Neuronal stem cell (in vitro differentiated cells): Measurements from ENCODE around the gene CCM2L. TPM values are rescaled to one million over a fixed set of nuclear protein-coding genes. Genes with fewer than 3 reads are reported as not detected.

Experiments
- DNase-seq: peaks from one replicate; pipeline ENCODE4 v3.0.0-alpha.2; 2013; ENCODE audit warnings: low spot score
- H2AFZ ChIP-seq: one replicate; pipeline ENCODE4 v1.6.1; 2013; ENCODE audit warnings: mild to moderate bottlenecking, low read length, inconsistent platforms
- H2AK5ac ChIP-seq: 2 replicates; pipeline ENCODE4 v1.6.1; 2013; ENCODE audit warnings: low read depth, mild to moderate bottlenecking, inconsistent platforms, low read length, moderate library complexity, mixed read lengths
- H2BK120ac ChIP-seq: 2 replicates; pipeline ENCODE4 v1.6.1; 2013; ENCODE audit warnings: low read depth, mild to moderate bottlenecking, inconsistent platforms, low read length, moderate library complexity, mixed read lengths
- H2BK12ac ChIP-seq: one replicate; pipeline ENCODE4 v1.6.1; 2013; ENCODE audit warnings: low read length, inconsistent platforms
- H2BK15ac ChIP-seq: 2 replicates; pipeline ENCODE4 v1.6.1; 2013; ENCODE audit warnings: mild to moderate bottlenecking, low read length, inconsistent platforms, mixed read lengths
- H2BK5ac ChIP-seq: one replicate; pipeline ENCODE4 v1.6.1; 2013; ENCODE audit warnings: inconsistent platforms, mild to moderate bottlenecking, low read length, moderate library complexity
- H3K14ac ChIP-seq: one replicate; pipeline ENCODE4 v1.6.1; 2013; ENCODE audit warnings: low read length, inconsistent platforms
- H3K18ac ChIP-seq: 2 replicates; pipeline ENCODE4 v1.6.1; 2013; ENCODE audit warnings: low read length, inconsistent platforms
- H3K23ac ChIP-seq: 2 replicates; pipeline ENCODE4 v1.6.1; 2013; ENCODE audit warnings: low read depth, mild to moderate bottlenecking, mixed read lengths, low read length, inconsistent platforms; ENCODE audit not compliant: poor library complexity
- H3K27ac ChIP-seq: replicated peaks from 3 replicates; pipeline ENCODE4 v1.5.1; 2013; ENCODE audit warnings: low read length, inconsistent platforms
- H3K27me3 ChIP-seq, 3 experiments: 2 replicates each; pipeline ENCODE4 v1.6.1; 2013; ENCODE audit warnings: low read length in 3 of 3, mild to moderate bottlenecking in 2 of 3, inconsistent platforms in 1 of 3, low read depth in 1 of 3, mixed read lengths in 1 of 3, moderate library complexity in 1 of 3; ENCODE audit not compliant: control insufficient read depth in 3 of 3, insufficient read depth in 3 of 3
- H3K36me3 ChIP-seq, 2 donors: replicated peaks in 1 of 2; 2 replicates each; pipeline ENCODE4 v1.6.1; 2013; ENCODE audit warnings: low read length in 2 of 2; ENCODE audit not compliant: control insufficient read depth in 2 of 2, insufficient read depth in 2 of 2
- H3K4ac ChIP-seq: 2 replicates; pipeline ENCODE4 v1.6.1; 2013; ENCODE audit warnings: inconsistent platforms, mild to moderate bottlenecking, low read length, moderate library complexity
- H3K4me1 ChIP-seq, 2 donors: 1 replicate in 1 of 2; 2 replicates in 1 of 2; pipeline ENCODE4 v1.6.1; 2013; ENCODE audit warnings: low read length in 2 of 2, low read depth in 1 of 2; ENCODE audit not compliant: control insufficient read depth in 2 of 2, insufficient read depth in 1 of 2
- H3K4me2 ChIP-seq: one replicate; pipeline ENCODE4 v1.6.1; 2013; ENCODE audit warnings: mild to moderate bottlenecking, low read length, inconsistent platforms; ENCODE audit not compliant: insufficient read depth, poor library complexity, severe bottlenecking
- H3K4me3 ChIP-seq, 2 donors: 2 replicates each; pipeline ENCODE4 v1.5.1; 2013; ENCODE audit warnings: low read length in 2 of 2, mild to moderate bottlenecking in 2 of 2, inconsistent platforms in 1 of 2, moderate library complexity in 1 of 2
- H3K79me1 ChIP-seq: one replicate; pipeline ENCODE4 v1.6.1; 2013; ENCODE audit warnings: low read depth, mild to moderate bottlenecking, inconsistent platforms, low read length, moderate library complexity
- H3K9ac ChIP-seq: one replicate; pipeline ENCODE4 v1.6.1; 2013; ENCODE audit warnings: mild to moderate bottlenecking, low read depth, low read length, inconsistent platforms; ENCODE audit not compliant: poor library complexity
- H3K9me3 ChIP-seq, 2 donors: replicated peaks in 1 of 2; 2 replicates each; pipeline versions ENCODE3 to v1.6.1; 2013; ENCODE audit warnings: low read length in 2 of 2, mild to moderate bottlenecking in 2 of 2, inconsistent platforms in 1 of 2, low read depth in 1 of 2, mixed read lengths in 1 of 2, moderate library complexity in 1 of 2; ENCODE audit not compliant: control insufficient read depth in 2 of 2, insufficient read depth in 1 of 2
- H4K8ac ChIP-seq: one replicate; pipeline ENCODE4 v1.6.1; 2013; ENCODE audit warnings: low read depth, mild to moderate bottlenecking, inconsistent platforms, low read length, moderate library complexity
- H4K91ac ChIP-seq: one replicate; pipeline ENCODE4 v1.6.1; 2013; ENCODE audit warnings: low read length, low read depth, mild to moderate bottlenecking, inconsistent platforms; ENCODE audit not compliant: poor library complexity
- WGBS, 2 donors: extraction: QIAGEN DNeasy Blood & Tissue Kit; methylation state at CpG; one replicate each; pipeline ENCODE4 v1.1.7; 2013; ENCODE audit warnings: missing lambda C conversion rate in 2 of 2, mixed read lengths in 1 of 2; ENCODE audit not compliant: insufficient read length in 2 of 2, insufficient replicate concordance in 1 of 2; ENCODE audit errors: extremely low coverage in 2 of 2; 5-methylcytosine and 5-hydroxymethylcytosine counted together
- small RNA-seq: library from polyadenylated mRNA; stranded (forward); fragments of <200 nt; extraction: miRNeasy Mini kit (QIAGEN cat#:217004); gene quantifications from one replicate; pipeline ENCODE3, GENCODE V24; 2013; ENCODE audit not compliant: insufficient read depth

Gene CCM2L

DNA sequence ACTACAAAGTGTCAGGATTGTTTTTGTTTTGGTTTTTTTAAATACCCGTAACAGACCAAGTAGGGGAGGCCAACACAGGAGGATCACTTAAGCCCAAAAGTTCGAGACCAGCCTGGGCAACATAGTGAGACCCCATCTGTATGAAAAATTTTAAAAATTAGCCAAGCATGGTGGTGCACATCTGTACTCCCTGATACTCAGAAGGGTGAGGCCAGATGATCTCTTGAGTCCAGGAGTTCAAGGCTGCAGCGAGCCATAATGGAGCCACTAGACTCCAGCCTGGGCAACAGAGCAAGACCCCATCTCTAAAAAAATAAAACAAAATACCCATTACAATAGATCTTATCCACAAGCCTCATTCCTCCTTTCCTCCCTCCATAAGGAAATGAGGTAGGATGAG is 70.5 kb downstream of the CCM2L start:
- Histone ChIP-seq H3K79me1 (no peaks in the 10 kb centered on the region), H3K4ac (no peak overlapping the region), H4K8ac (no peak overlapping the region), H3K18ac (no peak overlapping the region), H2AFZ (no peak overlapping the region), H3K14ac (no peak overlapping the region), H3K36me3 (no peaks in the 10 kb centered on the region), H3K27ac (no peak overlapping the region), H2AK5ac (no peak overlapping the region), H3K4me3 (no peak overlapping the region), H2BK15ac (no peak overlapping the region), H2BK12ac (no peak overlapping the region), H3K27me3 (peaks cover 0 to 15% (median 0%) of the 10 kb centered on the region in 3 experiments), H3K23ac (no peak overlapping the region), H3K9me3 (no peaks in the 10 kb centered on the region), H3K9ac (no peak overlapping the region), H3K4me1 (no peaks in the 10 kb centered on the region), H2BK120ac (no peak overlapping the region), H3K4me2 (no peak overlapping the region), H4K91ac (no peak overlapping the region), H2BK5ac (no peak overlapping the region)
- WGBS, 2 donors, result no CpG with 5 or more reads among the region's 3 CpGs
- no peak for DNase-seq

Small RNAs within 50 kb of the gene (small RNA-seq; reads per million reads assigned to genes)
- gene RNA5SP481 (not detected), gene RNA5SP482 (not detected)
